HG02763 (cell line): ENCODE results near the gene CYB561.

ENCODE experiments used
- ATAC-seq: cut with Tn5 transposase; IDR thresholded peaks from one replicate; pipeline ENCODE4 v1.9.1; 2021; ENCODE audit warnings: mild to moderate bottlenecking, moderate library complexity; ENCODE audit not compliant: unreplicated experiment

The CYB561 gene

DNA sequence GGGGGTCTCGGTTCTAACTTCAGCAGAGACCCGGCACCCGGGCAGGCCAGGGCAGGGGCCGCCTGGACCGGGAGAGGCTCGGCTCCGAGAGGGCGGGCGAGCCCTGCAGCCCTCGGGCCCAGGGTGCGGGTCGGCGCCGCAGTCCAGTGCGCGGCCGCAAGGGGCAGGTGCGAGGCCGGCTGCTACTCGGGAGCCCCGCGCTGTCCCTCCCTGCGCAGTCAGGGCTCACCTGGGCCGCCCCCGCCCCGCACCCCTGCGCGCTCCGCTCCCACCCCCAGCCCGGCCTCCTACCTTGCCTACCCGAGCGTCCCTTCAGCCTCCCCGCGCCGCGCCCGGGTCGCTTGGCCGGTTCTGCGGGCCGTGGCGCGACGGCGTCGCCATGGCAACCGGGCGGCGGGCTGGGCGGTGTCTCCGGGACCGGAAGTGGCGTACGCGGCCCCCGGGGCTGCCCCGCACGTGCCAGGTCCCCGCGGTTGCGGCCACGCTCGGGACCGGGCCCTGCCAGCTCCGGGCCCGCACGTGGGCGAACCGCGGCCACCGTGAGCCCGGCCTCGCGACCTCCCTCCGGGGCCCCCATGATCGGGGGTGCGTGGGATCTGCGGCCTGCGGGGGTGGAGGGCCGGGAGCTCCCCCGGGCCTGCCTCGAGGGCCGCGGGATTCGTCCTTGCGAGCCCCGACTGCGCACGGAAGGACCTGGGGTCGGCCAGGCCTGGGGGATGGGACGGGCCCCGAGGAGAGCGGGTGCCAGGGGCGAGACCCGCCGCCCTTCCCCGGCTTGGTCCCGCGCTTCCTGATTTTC, at the start of gene CYB561:
Gene CYB561 (minus strand): TSS at position 353 of the 799 bp plus-strand sequence. CDS start 8,759 bp downstream, outside the sequence.
- ATAC-seq, result peak; percentile 60

DNA sequence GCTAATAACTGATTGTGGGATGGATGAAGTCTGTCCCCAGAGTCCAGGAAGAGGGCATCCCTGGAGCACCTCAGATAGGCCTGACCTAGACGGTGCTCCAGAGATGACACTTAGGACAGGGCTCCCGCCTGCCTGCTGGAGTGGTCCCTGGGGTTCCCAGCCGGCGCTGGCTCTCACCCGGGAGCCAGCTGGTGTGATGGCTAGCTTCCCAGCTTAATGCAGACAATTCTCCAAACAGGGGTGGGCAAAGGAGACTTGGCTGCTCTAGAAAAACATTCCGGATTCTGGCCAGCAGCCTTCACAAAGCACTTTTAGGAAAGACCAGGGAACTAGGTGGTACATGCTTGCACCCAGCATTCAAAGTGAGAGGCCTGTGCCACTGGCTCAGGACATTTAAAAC, 49.4 kb upstream of the CYB561 start:
- ATAC-seq, result no peak

DNA sequence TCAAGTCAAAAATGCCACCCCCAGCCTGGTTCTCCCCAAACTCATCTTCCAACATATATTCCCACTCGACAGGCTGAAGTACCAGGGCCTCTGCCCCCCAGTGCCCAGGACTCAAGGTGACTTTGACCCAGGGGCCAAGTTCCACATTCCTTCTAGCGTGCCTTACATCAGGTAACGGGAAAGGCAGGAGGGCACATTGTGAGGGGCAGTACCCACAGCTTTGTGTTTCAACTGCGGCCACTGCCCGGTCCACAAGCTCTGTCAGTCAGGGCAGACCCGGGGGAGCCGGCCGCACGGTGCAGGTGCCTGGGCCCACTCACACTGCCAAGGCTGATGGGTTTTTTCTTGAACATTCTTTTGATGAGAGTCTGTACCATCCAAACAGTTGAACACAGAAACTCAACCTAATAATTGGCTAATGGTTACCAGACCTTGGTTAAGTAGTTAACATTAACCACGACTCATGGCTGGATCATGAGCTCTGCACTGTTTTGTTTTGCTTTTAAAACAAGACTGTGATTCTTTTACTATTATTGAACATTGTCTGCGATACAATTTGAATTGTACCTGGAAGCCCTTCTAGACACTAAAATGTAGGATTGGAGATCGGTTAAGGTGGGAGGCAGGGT, 48.3 kb upstream of the CYB561 start:
- no peak for ATAC-seq

DNA sequence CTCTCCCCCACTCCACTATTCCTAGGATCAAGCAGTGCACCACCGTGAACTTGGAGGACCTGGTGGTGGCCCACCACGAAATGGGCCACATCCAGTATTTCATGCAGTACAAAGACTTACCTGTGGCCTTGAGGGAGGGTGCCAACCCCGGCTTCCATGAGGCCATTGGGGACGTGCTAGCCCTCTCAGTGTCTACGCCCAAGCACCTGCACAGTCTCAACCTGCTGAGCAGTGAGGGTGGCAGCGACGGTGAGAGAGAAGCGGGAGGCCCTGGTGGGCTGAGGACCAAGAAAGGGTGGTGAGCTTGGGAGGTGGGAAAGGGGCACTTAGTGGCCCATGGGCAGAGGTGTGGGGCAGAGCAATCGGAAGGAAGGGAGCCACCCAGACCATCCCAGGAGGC, 47.3 kb upstream of the CYB561 start:
- ATAC-seq, result no peak

DNA sequence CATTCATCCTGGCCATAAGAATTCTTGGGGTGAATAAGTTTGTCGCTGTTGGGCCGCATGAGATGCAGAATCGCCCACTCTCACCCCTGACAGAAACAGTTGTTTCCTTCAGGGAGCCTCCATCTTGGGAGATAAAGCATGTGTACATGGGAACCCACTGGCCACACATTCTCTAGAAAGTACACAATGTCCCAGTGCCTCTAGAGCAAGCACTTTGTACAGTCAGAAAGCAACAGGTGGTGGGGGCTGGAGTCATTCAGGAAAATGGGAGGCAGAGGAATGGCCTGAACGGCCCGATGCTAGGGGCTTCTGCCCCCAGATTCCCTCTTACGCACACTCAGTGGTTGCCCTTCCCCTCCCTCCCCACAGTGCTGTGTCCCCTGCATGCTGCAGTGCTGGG, 46.8 kb upstream of the CYB561 start:
- ATAC-seq, result no peak

GRCh38 chr17:63491977-63492618, 46.0 kb upstream of the CYB561 start:
- ATAC-seq, result no peak

GRCh38 chr17:63491413-63491812, 45.3 kb upstream of the CYB561 start:
- no peak for ATAC-seq

DNA sequence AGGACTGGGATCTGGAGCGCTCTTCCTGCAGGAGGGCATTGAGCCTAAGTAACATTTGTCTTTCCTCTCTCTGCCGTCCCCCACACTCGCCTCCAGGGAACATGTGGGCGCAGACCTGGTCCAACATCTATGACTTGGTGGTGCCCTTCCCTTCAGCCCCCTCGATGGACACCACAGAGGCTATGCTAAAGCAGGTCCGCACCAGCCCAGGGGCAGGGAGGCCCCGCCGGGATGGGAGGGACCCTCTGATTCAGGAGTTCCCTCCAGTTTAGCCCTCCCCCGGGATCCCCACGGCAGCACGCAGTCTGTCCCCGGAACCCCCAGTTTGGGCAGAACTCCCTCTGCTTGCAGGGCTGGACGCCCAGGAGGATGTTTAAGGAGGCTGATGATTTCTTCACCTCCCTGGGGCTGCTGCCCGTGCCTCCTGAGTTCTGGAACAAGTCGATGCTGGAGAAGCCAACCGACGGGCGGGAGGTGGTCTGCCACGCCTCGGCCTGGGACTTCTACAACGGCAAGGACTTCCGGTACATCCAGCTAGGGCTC, 44.8 kb upstream of the CYB561 start:
- ATAC-seq, result no peak

- ATAC-seq, result no peak
These were observed 44.2 kb upstream of the CYB561 start for GRCh38 chr17:63490329-63490728.

DNA sequence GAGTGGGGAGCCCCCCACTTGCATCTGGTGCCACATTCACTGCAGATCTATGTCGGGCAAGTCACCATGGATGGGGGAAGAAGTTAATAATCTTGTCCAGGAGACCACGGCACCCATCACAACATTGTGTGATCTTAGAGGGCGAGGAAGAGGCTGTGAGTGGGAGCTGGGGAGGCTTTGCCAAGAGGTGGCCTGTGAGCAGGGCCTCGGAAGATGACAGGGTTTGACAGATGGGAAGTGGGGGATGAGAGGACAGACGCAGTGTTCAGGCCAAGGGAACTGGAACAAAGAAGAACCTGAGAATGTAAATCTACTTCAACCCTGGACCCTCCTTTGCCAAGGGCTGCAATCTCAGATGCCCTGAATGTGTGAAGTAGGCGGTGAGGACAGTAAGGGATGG, 43.2 kb upstream of the CYB561 start:
- no peak for ATAC-seq

DNA sequence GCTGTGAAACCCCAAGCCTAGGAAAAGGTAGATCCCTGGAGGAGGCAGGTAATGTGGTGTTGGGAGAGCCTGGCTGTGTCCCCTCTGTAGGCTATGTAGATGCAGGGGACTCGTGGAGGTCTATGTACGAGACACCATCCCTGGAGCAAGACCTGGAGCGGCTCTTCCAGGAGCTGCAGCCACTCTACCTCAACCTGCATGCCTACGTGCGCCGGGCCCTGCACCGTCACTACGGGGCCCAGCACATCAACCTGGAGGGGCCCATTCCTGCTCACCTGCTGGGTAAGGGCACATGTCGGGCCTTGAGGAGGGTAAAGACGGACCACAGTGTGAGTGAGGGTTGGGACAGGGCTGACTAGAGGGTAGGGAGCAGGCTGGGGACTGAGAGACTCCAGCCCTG, 42.7 kb upstream of the CYB561 start:
- ATAC-seq, result no peak

- ATAC-seq, result no peak
These were observed 40.9 kb upstream of the CYB561 start for GRCh38 chr17:63487014-63487339.

- ATAC-seq, result no peak
These were observed 40.4 kb upstream of the CYB561 start for GRCh38 chr17:63486317-63487013.

GRCh38 chr17:63483655-63484575, 37.8 kb upstream of the CYB561 start:
- no peak for ATAC-seq

GRCh38 chr17:63483038-63483437, 36.9 kb upstream of the CYB561 start:
- no peak for ATAC-seq

GRCh38 chr17:63482509-63482908, 36.4 kb upstream of the CYB561 start:
- no peak for ATAC-seq

- no peak for ATAC-seq
These were observed 35.4 kb upstream of the CYB561 start for GRCh38 chr17:63481488-63481870.

GRCh38 chr17:63480826-63481487, 34.9 kb upstream of the CYB561 start:
- ATAC-seq, result no peak

- ATAC-seq, result no peak
These were observed 34.2 kb upstream of the CYB561 start for GRCh38 chr17:63480192-63480784.
